Lower leg skin (tissue), 3 donors: ENCODE results near the gene DIS3L.

Experiments
- CTCF ChIP-seq, 3 donors: fragments of 450-650 bp; IDR thresholded peaks; one replicate each; pipeline ENCODE4 v1.5.1; 2016; ENCODE audit warnings: antibody characterized with exemption in 3 of 3, mild to moderate bottlenecking in 3 of 3, moderate library complexity in 2 of 3
- POLR2A ChIP-seq, 2 donors: fragments of 450-650 bp; IDR thresholded peaks; one replicate each; pipeline ENCODE4 v1.6.1; 2016 to 2017; ENCODE audit warnings: antibody characterized with exemption in 2 of 2, mild to moderate bottlenecking in 1 of 2, moderate library complexity in 1 of 2

- TF ChIP-seq CTCF (IDR thresholded peaks at IDR 0.05) (no peak), POLR2A (IDR thresholded peaks at IDR 0.05) (no peak)
Observed at GRCh38 chr15:66269326-66270090, 23.9 kb upstream of the DIS3L start.
